Glomerular visceral epithelial cell (primary cell): ENCODE measurements around the gene IPO11.
"Not testable (repeated sequence)": the region's sequence is repeated elsewhere in the genome, so short reads cannot be mapped to it uniquely, and the experiment has no call there.

Source experiments
- DNase-seq: peaks from one replicate; pipeline ENCODE4 v3.0.0-alpha.2; 2016; ENCODE audit errors: extremely low spot score

The IPO11 gene

GRCh38 chr5:62600560-62601252, 188.1 kb downstream of the IPO11 start:
- DNase-seq = no peak

DNA sequence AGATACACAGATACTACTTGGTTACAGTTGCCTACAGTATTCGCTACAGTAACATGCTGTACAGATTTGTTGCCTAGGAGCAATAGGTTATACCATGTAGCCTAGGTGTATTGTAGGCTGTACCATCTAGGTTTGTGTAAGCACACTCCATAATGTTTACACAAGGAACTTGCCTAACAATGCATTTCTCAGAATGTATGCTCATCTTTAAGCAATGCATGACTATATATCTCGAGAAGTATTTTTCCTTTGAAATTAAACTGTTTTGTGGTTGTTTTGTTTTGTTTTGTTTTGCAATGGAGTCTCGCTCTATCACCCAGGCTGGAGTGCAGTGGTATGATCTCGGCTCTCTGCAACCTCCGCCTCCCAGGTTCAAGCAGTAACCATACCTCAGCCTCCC, 191.4 kb downstream of the IPO11 start:
- DNase-seq = no peak

GRCh38 chr5:62605638-62606037, 193.1 kb downstream of the IPO11 start:
- DNase-seq = no peak

GRCh38 chr5:62606878-62607277, 194.3 kb downstream of the IPO11 start:
- DNase-seq = no peak

DNA sequence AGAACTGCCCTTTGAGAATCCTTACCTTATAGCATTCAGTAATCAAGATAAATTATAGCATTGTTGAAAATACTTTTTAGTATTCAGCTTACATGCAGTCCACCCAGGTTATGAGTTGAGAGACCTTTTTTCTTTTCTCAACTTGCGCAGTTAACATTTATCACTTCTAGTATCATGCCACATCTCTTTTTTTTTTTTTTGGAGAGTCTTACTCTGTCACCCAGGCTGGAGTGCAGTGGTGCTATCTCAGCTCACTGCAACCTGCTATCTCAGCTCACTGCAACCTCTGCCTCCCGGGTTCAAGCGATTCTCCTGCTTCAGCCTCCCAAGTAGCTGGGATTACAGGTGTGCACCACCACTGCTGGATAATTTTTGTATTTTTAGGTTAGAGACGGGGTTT, 195.1 kb downstream of the IPO11 start:
- no peak for DNase-seq

GRCh38 chr5:62608529-62609511, 196.3 kb downstream of the IPO11 start:
- no peak for DNase-seq

- DNase-seq = no peak
Measured at GRCh38 chr5:62614355-62614754, 201.8 kb downstream of the IPO11 start.

- DNase-seq = no peak
Measured at GRCh38 chr5:62616615-62617277, 204.2 kb downstream of the IPO11 start.

- DNase-seq = no peak
Measured at GRCh38 chr5:62617943-62618342, 205.4 kb downstream of the IPO11 start.

- DNase-seq = no peak
Measured at GRCh38 chr5:62620761-62621160, 208.2 kb downstream of the IPO11 start.

- no peak for DNase-seq
Measured at GRCh38 chr5:62621280-62621679, 208.7 kb downstream of the IPO11 start.

- DNase-seq = no peak
Measured at GRCh38 chr5:62623271-62623670, 210.7 kb downstream of the IPO11 start.

DNA sequence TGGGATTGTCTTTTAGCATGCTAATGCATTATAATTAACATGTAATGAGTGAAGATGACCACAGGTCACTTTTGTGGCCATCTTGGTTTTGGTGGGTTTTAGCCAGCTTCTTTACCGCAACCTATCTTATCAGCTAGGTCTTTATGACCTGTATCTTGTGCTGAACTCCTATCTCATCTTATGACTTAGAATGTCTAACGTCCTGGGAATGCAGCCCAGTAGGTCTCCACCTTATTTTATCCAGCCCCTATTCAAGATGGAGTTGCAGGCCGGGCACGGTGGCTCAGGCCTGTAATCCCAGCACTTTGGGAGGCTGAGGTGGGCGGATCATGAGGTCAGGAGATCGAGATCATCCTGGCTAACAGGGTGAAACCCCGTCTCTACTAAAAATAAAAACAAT, 211.9 kb downstream of the IPO11 start:
- not testable (repeated sequence) for DNase-seq

DNA sequence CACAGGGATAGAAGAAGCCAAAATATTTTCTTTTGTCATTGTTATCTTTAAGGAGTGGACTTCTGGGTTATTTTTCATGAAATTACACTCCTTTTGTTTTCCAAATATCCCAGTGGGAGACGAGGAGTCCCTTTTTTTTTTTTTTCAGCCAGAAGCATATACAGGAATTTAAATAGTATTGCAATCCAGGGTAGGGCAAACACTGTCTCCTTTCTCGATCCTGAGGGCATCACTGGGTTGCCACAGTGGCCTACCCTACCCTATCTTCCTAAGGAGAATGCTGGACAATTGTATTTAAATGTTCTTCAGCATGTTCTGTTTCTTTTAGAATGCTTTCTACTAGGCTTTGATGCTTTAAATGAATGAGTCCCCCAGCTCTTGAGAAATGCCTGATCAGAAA, 214.0 kb downstream of the IPO11 start:
- DNase-seq = no peak

- no peak for DNase-seq
Measured at GRCh38 chr5:62627121-62627520, 214.6 kb downstream of the IPO11 start.

DNA sequence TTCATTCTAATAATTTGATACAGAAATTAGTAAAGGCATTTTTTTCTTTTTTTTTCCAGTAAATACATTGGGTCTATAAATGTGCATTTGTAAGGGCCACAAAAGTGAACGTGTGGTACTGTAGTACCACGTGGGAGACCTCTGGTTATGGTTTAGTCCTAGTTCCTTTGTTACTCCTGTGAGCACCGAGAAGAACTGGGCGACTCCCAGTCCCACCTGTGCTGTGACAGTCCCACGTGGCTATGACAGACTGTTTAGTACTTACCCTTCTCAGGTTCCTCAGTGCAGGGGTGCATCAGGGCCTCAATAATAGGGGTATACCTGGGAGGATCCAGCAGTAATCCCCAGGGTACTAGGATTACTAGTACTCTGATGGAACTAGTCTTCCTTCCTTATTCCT, 215.3 kb downstream of the IPO11 start:
- DNase-seq = no peak

GRCh38 chr5:62631909-62632580, 219.5 kb downstream of the IPO11 start:
- no peak for DNase-seq

GRCh38 chr5:62633243-62633642, 220.7 kb downstream of the IPO11 start:
- no peak for DNase-seq

DNA sequence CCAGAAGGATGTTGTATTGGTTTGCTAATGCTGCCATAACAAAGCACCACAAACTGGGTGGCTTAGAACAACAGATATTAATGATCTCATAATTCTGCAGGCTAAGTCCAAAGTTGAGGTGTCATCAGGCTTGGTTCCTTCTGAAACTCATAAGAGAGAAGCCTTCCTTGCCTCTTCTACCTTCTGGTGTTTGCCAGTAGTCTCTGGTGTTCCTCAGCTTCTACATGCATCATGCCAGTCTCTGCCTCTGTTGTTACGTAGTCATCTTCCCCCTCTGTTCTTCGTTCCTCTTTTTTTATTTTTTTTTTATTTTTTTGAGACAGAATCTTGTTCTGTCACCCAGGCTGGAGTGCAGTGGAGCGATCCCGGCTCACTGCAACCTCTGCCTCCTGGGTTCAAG, 227.9 kb downstream of the IPO11 start:
- DNase-seq = no peak

DNA sequence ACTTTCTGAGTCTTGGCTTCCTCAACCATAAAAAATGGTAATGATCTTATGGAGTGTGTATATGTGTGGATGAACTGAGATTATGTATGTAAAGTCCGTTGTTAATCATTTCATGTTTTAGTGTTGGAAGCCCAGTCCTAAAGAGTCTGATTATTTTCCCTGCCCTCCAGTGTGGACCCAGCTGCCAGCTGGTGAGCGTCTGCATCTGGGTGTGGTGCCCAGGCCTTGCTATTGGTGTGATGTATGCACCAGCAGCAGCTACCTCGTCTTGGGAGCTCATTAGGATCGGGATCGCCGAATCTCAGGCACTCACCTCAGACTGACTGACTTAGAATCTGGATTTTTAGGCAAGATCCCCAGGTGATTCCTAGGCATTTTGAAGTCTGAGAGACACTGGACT, 229.9 kb downstream of the IPO11 start:
- DNase-seq = no peak

DNA sequence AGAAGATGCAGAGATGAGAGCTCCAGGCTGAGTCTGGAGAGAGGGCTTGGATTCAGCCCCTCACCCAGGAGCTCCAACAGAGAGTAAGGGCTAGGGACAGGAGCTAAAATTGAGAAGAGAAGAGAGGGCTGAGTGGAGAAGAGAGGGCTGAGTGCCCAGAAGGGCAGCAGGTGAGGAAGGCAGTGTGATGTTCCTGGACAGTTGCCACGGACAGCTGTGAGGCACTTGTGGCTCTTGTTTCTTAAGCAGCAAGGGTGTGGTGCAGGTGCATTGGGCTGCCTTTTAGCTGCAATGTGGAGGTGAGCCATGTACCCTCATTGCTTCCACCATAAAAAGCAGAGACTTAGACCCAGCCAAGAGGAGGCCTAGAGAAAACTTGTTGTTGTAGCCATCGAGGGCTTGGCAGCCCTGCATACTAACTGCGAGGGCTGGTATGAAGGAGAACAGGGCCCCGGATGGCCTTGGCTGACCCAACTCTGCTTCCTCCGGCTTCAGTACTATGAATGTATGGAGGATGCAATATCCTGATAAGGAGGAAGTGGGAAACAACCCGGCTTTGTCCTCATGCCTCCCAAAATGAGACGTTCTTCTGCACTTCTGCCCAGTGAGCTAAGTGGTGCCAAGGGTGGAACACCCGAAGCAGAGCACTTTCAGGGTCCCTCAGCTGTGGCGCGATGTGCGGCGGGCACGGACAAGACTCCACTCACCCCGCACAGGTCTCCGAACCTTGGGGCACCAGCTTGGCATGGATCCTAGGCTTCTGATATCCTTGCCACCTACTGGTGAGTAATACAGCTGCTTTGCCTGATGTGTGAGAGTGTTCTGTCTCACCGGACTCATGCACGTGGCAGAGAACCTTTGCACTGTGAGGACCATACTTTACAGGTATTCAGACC, 231.2 kb downstream of the IPO11 start:
- no peak for DNase-seq
